Omental fat pad (tissue), 4 donors: ENCODE results near the gene ARHGEF6. TPM values are rescaled to one million over a fixed set of nuclear protein-coding genes. Genes with fewer than 3 reads are reported as not detected.
"Not testable (repeated sequence)": the region's sequence is repeated elsewhere in the genome, so short reads cannot be mapped to it uniquely, and the experiment has no call there.

ENCODE experiments used
- ATAC-seq: fragments of 150-250 bp; one replicate; pipeline ENCODE4 v1.9.1; 2016; ENCODE audit warnings: mild to moderate bottlenecking, moderate library complexity; ENCODE audit not compliant: low FRiP score
- DNase-seq: peaks from one replicate; pipeline ENCODE4 v3.0.0-alpha.2; 2019; ENCODE audit warnings: low spot score
- total RNA-seq, 4 donors: library from RNA; depleted of rRNA; stranded (reverse); fragments of >200 nt; gene quantifications; one replicate each; pipeline ENCODE4 v1.1.0, GENCODE V29; 2016
- TF ChIP-seq, protein P1 (sequence below), 3 donors: fragments of 450-650 bp; IDR thresholded peaks; one replicate each; pipeline ENCODE4 v1.5.1; 2016 to 2017; ENCODE audit warnings: antibody characterized with exemption in 3 of 3, mild to moderate bottlenecking in 3 of 3, moderate library complexity in 2 of 3

The ARHGEF6 gene
- total RNA-seq, 4 donors from 2014 or later = 38.8 to 150 (median 57.5) TPM

DNA sequence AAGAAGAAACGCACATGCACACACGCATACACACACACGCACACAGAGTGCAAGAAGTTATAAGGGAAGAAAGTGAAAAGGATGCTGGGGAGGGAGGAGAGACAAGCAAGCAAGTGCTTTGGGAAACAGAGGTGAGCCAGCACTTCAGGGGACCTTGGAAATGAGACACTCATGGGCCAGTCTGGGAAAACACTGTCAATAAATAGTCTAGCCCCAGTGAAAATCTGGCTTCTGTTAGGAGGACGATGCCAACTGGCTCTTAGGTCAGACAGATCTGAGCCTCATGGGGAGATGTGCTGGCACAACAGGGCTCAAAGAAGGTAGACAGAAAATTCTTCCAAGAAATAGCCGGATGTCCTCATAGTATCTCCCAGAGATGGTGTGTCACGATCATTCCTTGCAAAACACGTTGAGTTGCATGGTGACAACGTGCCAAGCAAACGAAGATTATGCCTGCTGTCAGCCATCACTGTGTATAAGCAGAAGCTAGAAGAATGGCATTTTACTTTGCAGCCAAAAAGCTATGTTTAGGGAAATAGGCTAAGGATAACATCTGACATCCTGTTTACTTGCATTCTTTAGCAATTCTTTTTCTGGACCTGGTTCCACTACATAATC is 557 bp upstream of the ARHGEF6 start:
- no peak for DNase-seq
- peak; percentile 44 for ATAC-seq
- TF ChIP-seq, protein P1, sequence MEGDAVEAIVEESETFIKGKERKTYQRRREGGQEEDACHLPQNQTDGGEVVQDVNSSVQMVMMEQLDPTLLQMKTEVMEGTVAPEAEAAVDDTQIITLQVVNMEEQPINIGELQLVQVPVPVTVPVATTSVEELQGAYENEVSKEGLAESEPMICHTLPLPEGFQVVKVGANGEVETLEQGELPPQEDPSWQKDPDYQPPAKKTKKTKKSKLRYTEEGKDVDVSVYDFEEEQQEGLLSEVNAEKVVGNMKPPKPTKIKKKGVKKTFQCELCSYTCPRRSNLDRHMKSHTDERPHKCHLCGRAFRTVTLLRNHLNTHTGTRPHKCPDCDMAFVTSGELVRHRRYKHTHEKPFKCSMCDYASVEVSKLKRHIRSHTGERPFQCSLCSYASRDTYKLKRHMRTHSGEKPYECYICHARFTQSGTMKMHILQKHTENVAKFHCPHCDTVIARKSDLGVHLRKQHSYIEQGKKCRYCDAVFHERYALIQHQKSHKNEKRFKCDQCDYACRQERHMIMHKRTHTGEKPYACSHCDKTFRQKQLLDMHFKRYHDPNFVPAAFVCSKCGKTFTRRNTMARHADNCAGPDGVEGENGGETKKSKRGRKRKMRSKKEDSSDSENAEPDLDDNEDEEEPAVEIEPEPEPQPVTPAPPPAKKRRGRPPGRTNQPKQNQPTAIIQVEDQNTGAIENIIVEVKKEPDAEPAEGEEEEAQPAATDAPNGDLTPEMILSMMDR (IDR thresholded peaks at IDR 0.05) = no peak

GRCh38 chrX:136780241-136780640 is 491 bp downstream of the ARHGEF6 start:
- DNase-seq (no peak), ATAC-seq (no peak)
- TF ChIP-seq, protein P1 (IDR thresholded peaks at IDR 0.05) = no peak

GRCh38 chrX:136779346-136779781 is 1.4 kb downstream of the ARHGEF6 start:
- TF ChIP-seq, protein P1 (IDR thresholded peaks at IDR 0.05) = no peak

GRCh38 chrX:136778916-136779315 is 1.8 kb downstream of the ARHGEF6 start:
- ATAC-seq = no peak
- no peak for DNase-seq
- TF ChIP-seq, protein P1 (IDR thresholded peaks at IDR 0.05) = no peak

More at GRCh38 chrX:136779346-136779781, 1.4 kb downstream of the ARHGEF6 start:
- no peak for ATAC-seq
- no peak for DNase-seq

DNA sequence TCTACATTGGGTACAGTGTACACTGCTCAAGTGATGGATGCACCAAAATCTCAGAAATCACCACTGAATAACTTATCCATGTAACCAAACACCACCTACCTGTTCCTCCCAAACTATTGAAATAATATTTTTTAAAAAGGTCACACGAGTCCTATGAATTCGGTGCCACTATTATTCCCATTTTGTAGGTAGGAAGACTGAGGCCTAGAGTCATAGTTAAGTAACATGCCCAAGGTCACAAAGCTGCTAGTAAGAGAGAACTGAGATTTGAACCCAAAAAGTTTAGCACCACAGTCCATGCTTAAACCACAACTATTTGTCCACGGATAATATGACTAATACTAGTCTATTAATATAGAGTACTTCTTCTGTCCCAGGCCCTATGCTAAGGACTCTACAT is 2.7 kb downstream of the ARHGEF6 start:
- DNase-seq (no peak), ATAC-seq (no peak)
- TF ChIP-seq, protein P1 (IDR thresholded peaks at IDR 0.05) = no peak

- no peak for ATAC-seq
- TF ChIP-seq, protein P1 (IDR thresholded peaks at IDR 0.05) = no peak
- DNase-seq = no peak
These were observed 7.1 kb downstream of the ARHGEF6 start for GRCh38 chrX:136773648-136774047.

GRCh38 chrX:136771869-136772268 is 8.9 kb downstream of the ARHGEF6 start:
- ATAC-seq, DNase-seq: not testable (repeated sequence)
